ENCODE data around the gene TEX10. TPM values are rescaled to one million over a fixed set of nuclear protein-coding genes. Genes with fewer than 3 reads are reported as not detected.
"Not testable (repeated sequence)": the region's sequence is repeated elsewhere in the genome, so short reads cannot be mapped to it uniquely, and the experiment has no call there.

TEX10 gene
- total RNA-seq, 4 donors from 2014 or later = 10.4 to 16.4 (median 11.2) TPM

- TF ChIP-seq CTCF (IDR thresholded peaks at IDR 0.05) (no peak), EP300 (IDR thresholded peaks at IDR 0.05) (no peak), POLR2A (IDR thresholded peaks at IDR 0.05; ENCODE audit: low read depth) (no peak), POLR2AphosphoS5 (IDR thresholded peaks at IDR 0.05) (no peak)
- no peaks in the 10 kb centered on the region for H3K4me1 ChIP-seq
- no peaks in the 10 kb centered on the region for H3K27me3 ChIP-seq
- WGBS = 74% methylated on average over 2 of the region's 2 CpGs
- no peak overlapping the region for H3K4me3 ChIP-seq
- peaks cover 0 to 4% (median 0%) of the 10 kb centered on the region in 4 donors for H3K36me3 ChIP-seq
- no peak for DNase-seq (ENCODE audit: extremely low spot score)
- H3K9me3 ChIP-seq = no peaks in the 10 kb centered on the region
- H3K27ac ChIP-seq (replicated peaks in 1 of 4) = no peak overlapping the region
- intact Hi-C loops (cut with DNase I) = no loop called here
These were observed 42.1 kb upstream of the TEX10 start for GRCh38 chr9:100394816-100395215.

- TF ChIP-seq POLR2A (IDR thresholded peaks at IDR 0.05; ENCODE audit: low read depth) = no peak
- TF ChIP-seq CTCF (IDR thresholded peaks at IDR 0.05) = no peak
- no peak for TF ChIP-seq POLR2AphosphoS5 (IDR thresholded peaks at IDR 0.05)
- no peak for TF ChIP-seq EP300 (IDR thresholded peaks at IDR 0.05)
- Histone ChIP-seq H3K27ac (replicated peaks in 1 of 4) (no peak overlapping the region), H3K9me3 (no peaks in the 10 kb centered on the region), H3K4me3 (no peak overlapping the region), H3K36me3 (peaks cover 0 to 4% (median 0%) of the 10 kb centered on the region in 4 donors), H3K4me1 (no peaks in the 10 kb centered on the region), H3K27me3 (no peaks in the 10 kb centered on the region)
- intact Hi-C loops (cut with DNase I) = no loop called here
- no peak for DNase-seq (ENCODE audit: extremely low spot score)
These were observed 41.4 kb upstream of the TEX10 start for GRCh38 chr9:100394032-100394695.

- 98% methylated on average over 12 of the region's 21 CpGs for WGBS
- H3K4me1 ChIP-seq; H3K4me3 ChIP-seq; H3K36me3 ChIP-seq; H3K27me3 ChIP-seq; DNase-seq (ENCODE audit: extremely low spot score); H3K27ac ChIP-seq (replicated peaks in 1 of 4); intact Hi-C loops (cut with DNase I); H3K9me3 ChIP-seq: not testable (repeated sequence)
These were observed 40.2 kb upstream of the TEX10 start for GRCh38 chr9:100392989-100393388.

GRCh38 chr9:100379862-100380261, 27.1 kb upstream of the TEX10 start:
- DNase-seq (ENCODE audit: extremely low spot score) = no peak
- Histone ChIP-seq H3K9me3 (peaks cover 0 to 15% (median 6%) of the 10 kb centered on the region in 4 donors), H3K27ac (replicated peaks in 1 of 4) (no peak overlapping the region), H3K27me3 (no peaks in the 10 kb centered on the region), H3K4me3 (no peak overlapping the region), H3K36me3 (no peaks in the 10 kb centered on the region), H3K4me1 (no peaks in the 10 kb centered on the region)
- intact Hi-C loops (cut with DNase I) = no loop called here
- WGBS = 78% methylated on average over 4 of the region's 4 CpGs
- TF ChIP-seq POLR2AphosphoS5 (IDR thresholded peaks at IDR 0.05) = no peak

- 37% methylated on average over 5 of the region's 5 CpGs for WGBS
- Histone ChIP-seq H3K27ac (replicated peaks in 1 of 4) (no peak overlapping the region), H3K4me3 (no peak overlapping the region), H3K9me3 (no peaks in the 10 kb centered on the region), H3K36me3 (no peaks in the 10 kb centered on the region), H3K27me3 (no peaks in the 10 kb centered on the region), H3K4me1 (no peaks in the 10 kb centered on the region)
- no peak for TF ChIP-seq POLR2A (IDR thresholded peaks at IDR 0.05; ENCODE audit: low read depth)
- no peak for TF ChIP-seq EP300 (IDR thresholded peaks at IDR 0.05)
- TF ChIP-seq POLR2AphosphoS5 (IDR thresholded peaks at IDR 0.05) = no peak
- TF ChIP-seq CTCF (IDR thresholded peaks at IDR 0.05) = no peak
- intact Hi-C loops (cut with DNase I) = no loop called here
- no peak for DNase-seq (ENCODE audit: extremely low spot score)
These were observed 24.3 kb upstream of the TEX10 start for GRCh38 chr9:100377015-100377414.

- H3K27ac ChIP-seq (replicated peaks in 1 of 4) = no peak overlapping the region
- TF ChIP-seq EP300 (IDR thresholded peaks at IDR 0.05) (no peak), POLR2A (IDR thresholded peaks at IDR 0.05; ENCODE audit: low read depth) (no peak), POLR2AphosphoS5 (IDR thresholded peaks at IDR 0.05) (no peak), CTCF (IDR thresholded peaks at IDR 0.05) (no peak)
- no peak overlapping the region for H3K4me3 ChIP-seq
- DNase-seq (ENCODE audit: extremely low spot score) = no peak
- no peaks in the 10 kb centered on the region for H3K27me3 ChIP-seq
- WGBS = 98% methylated on average over 5 of the region's 5 CpGs
- intact Hi-C loops (cut with DNase I) = no loop called here
- no peaks in the 10 kb centered on the region for H3K4me1 ChIP-seq
- no peaks in the 10 kb centered on the region for H3K36me3 ChIP-seq
- H3K9me3 ChIP-seq = no peaks in the 10 kb centered on the region
These were observed 22.9 kb upstream of the TEX10 start for GRCh38 chr9:100375658-100376057.
